ENCODE results near the gene KRTAP20-2.

GRCh38 chr21:30600787-30601186, 34.2 kb upstream of the KRTAP20-2 start, which contains the start of gene KRTAP22-1:
- TF ChIP-seq POLR2A (IDR thresholded peaks at IDR 0.05; ENCODE audit: low read length) (no peak), GATA1 (IDR thresholded peaks at IDR 0.05; ENCODE audit: low read depth, low read length) (no peak)
